GM20000 (cell line): Measurements from ENCODE around the gene ANGPT4.

Source experiments
- DNase-seq: peaks from one replicate; pipeline ENCODE4 v3.0.0; 2012; ENCODE audit warnings: low spot score
- TF ChIP-seq, protein P1 (sequence below): IDR thresholded peaks from 2 replicates; pipeline ENCODE4 v1.5.1; 2012; ENCODE audit warnings: mild to moderate bottlenecking, control low read depth; ENCODE audit errors: extremely low read depth, missing control alignments

The ANGPT4 gene

GRCh38 chr20:940926-941325, 24.8 kb upstream of the ANGPT4 start:
- DNase-seq = no peak
- TF ChIP-seq, protein P1, sequence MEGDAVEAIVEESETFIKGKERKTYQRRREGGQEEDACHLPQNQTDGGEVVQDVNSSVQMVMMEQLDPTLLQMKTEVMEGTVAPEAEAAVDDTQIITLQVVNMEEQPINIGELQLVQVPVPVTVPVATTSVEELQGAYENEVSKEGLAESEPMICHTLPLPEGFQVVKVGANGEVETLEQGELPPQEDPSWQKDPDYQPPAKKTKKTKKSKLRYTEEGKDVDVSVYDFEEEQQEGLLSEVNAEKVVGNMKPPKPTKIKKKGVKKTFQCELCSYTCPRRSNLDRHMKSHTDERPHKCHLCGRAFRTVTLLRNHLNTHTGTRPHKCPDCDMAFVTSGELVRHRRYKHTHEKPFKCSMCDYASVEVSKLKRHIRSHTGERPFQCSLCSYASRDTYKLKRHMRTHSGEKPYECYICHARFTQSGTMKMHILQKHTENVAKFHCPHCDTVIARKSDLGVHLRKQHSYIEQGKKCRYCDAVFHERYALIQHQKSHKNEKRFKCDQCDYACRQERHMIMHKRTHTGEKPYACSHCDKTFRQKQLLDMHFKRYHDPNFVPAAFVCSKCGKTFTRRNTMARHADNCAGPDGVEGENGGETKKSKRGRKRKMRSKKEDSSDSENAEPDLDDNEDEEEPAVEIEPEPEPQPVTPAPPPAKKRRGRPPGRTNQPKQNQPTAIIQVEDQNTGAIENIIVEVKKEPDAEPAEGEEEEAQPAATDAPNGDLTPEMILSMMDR = no peak

DNA sequence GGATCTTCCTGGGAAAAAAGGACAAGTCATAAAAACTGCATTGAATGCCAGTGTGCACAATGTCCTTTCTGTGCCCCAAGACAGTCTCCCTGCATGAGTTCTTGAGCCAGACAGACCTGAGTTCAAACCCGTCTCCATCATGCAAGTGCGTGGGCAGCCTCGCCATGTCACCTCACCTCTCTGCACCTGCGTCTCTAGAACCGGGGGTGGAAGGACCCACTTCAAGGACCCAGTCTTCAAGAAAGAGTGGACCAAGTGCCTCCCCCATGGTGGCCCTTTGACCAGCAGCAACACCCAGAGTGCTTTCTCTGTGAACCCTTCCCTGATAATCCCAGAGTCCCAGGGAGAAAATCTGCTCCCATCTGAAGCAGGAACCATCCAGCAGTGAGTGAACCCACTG, 23.5 kb upstream of the ANGPT4 start:
- no peak for DNase-seq
- TF ChIP-seq, protein P1 = no peak

DNA sequence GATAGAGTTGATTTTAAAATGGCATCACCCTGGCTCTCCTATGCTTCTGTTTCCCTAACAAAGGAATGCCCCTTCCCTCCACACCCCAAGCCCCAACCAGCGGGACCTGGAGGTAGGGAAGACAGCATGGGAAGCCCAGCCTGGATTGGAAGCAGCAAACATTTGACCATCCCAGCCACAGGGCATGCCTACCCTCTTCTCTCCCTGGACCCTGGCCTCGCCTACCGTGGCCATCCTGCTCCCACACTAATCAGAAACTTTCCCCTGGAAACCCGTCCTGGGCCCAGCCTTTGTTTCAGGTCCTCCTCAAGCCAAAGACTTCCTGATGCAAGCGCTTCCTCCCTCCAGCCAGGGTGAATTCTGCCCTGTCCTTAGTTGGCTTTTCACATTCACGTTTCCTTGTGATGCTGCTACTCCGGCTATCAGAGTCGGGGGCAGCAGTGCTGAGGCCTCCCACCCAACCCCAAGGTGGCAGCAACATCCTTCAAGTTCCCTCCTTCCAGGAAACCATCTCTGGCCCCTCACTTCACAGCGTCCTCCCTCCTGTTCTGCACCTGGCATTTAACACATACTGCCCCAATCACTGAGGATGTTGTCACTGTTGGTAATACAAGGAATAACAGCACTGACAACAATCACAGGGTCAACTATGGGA, 18.2 kb upstream of the ANGPT4 start:
- TF ChIP-seq, protein P1 = no peak
- no peak for DNase-seq

DNA sequence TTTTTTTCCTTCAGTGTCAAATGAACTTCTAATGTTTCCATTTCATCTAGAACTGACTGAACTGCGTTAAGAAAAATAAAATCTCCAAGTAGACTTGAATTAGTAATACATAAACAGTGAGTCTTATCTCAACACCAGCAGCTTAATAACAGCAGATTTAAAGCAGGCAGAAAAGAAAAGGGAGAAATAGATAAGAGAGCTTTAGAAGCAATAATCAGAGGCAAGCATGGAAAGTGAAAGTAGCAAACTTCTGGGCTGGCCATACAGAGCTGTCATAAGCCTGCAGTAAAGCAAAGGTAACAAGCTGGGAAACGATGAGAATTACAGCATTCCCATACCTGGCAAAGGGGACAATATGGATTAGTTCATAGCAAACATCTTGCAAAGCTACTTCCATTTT, 16.9 kb upstream of the ANGPT4 start:
- TF ChIP-seq, protein P1 = no peak
- no peak for DNase-seq

DNA sequence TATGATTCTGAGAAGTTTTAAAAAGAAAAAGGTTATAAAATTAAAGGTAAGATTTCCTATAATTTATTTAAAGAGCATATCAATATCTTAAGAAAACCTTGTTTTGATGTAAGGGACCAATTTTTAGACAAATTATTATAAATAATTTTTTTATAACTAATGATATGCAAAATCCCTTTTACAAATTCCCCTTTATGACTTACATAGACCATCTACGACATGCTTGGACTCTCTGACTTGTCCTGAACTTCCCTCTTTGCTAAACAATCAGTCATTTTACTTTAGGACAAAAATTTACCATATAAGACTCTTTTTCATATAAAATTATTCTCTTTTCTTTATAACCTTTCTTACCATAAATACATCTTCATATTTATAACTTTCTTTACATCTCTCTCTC, 15.3 kb upstream of the ANGPT4 start:
- TF ChIP-seq, protein P1 = no peak
- DNase-seq = no peak

- DNase-seq = no peak
- TF ChIP-seq, protein P1 = no peak
These were observed 10.5 kb upstream of the ANGPT4 start for GRCh38 chr20:926670-927069.

DNA sequence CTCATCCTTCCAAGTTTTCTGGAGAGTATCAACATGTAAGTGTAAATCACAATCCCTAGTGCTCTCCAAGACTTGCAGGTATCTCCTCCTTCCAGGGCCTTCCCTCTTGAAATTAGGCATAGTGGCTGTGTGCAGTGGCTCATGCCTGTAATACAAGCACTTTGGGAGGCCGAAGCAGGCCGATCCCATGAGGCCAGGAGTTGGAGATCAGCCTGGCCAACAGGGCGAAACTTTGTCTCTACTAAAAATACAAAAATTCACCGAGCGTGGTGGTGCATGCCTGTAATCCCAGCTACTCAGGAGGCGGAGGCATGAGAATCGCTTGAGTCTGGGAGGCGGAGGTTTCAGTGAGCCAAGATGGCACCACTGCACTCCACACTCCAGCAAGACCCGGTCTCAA, 9.4 kb upstream of the ANGPT4 start:
- DNase-seq = no peak
- TF ChIP-seq, protein P1 = no peak
